Spleen (tissue), 11 donors: Measurements from ENCODE around the gene SDK2. TPM values are rescaled to one million over a fixed set of nuclear protein-coding genes. Genes with fewer than 3 reads are reported as not detected.

ENCODE experiments used
- DNase-seq: peaks from one replicate; pipeline ENCODE4 v3.0.0-alpha.2; 2020
- H3K27ac ChIP-seq, 8 donors: fragments of 200-600 bp; sonication (generic) in 7 of 8; 1 replicate in 4 of 8; 2 replicates in 4 of 8; pipeline versions ENCODE4 v1.5.0 to v1.8.0; 2016 to 2021; ENCODE audit warnings: inconsistent platforms in 4 of 8, mild to moderate bottlenecking in 4 of 8, moderate library complexity in 1 of 8
- H3K27me3 ChIP-seq, 7 donors: fragments of 200-600 bp; sonication (generic) in 6 of 7; replicated peaks in 1 of 7; 1 replicate in 4 of 7; 2 replicates in 3 of 7; pipeline versions ENCODE4 v1.5.0 to v1.8.0; 2016 to 2021; ENCODE audit warnings: inconsistent platforms in 3 of 7, mild to moderate bottlenecking in 1 of 7
- H3K36me3 ChIP-seq, 6 donors: fragments of 200-600 bp; sonication (generic) in 5 of 6; 1 replicate in 4 of 6; 2 replicates in 2 of 6; pipeline versions ENCODE4 v1.5.0 to v1.8.0; 2016 to 2021; ENCODE audit warnings: inconsistent platforms in 2 of 6
- H3K4me1 ChIP-seq, 6 donors: fragments of 200-600 bp; sonication (generic) in 5 of 6; 1 replicate in 3 of 6; 2 replicates in 3 of 6; pipeline versions ENCODE4 v1.5.0 to v1.8.0; 2016 to 2021; ENCODE audit warnings: inconsistent platforms in 3 of 6
- H3K4me3 ChIP-seq, 8 donors: fragments of 200-600 bp; sonication (generic) in 7 of 8; 1 replicate in 4 of 8; 2 replicates in 4 of 8; pipeline versions ENCODE4 v1.5.0 to v1.8.0; 2016 to 2021; ENCODE audit warnings: inconsistent platforms in 4 of 8, mild to moderate bottlenecking in 4 of 8, moderate library complexity in 2 of 8
- H3K9me3 ChIP-seq, 8 donors: fragments of 200-600 bp; sonication (generic) in 7 of 8; 1 replicate in 4 of 8; 2 replicates in 4 of 8; pipeline versions ENCODE4 v1.5.0 to v1.8.0; 2016 to 2021; ENCODE audit warnings: inconsistent platforms in 4 of 8
- POLR2A ChIP-seq, 3 donors: fragments of 450-650 bp; IDR thresholded peaks; one replicate each; pipeline ENCODE4 v1.5.1; 2017; ENCODE audit warnings: antibody characterized with exemption in 3 of 3, mild to moderate bottlenecking in 1 of 3
- POLR2AphosphoS5 ChIP-seq, 3 donors: sonication (generic); formaldehyde crosslinking; IDR thresholded peaks; one replicate each; pipeline ENCODE4 v1.5.1; 2017; ENCODE audit warnings: antibody characterized with exemption in 3 of 3
- WGBS, 5 donors: extraction: QIAGEN DNeasy Blood & Tissue Kit in 3 of 5; methylation state at CpG; one replicate each; pipeline versions ENCODE4 v1.1.5 to v1.1.7; 2013 to 2018; 5-methylcytosine and 5-hydroxymethylcytosine counted together
- intact Hi-C: fragments of 100-400 bp; cut with DNase I; formaldehyde crosslinking; loops from one replicate; pipeline ENCODE4 v1.15.0; 2023; ENCODE audit warnings: low total_unique reads
- polyA plus RNA-seq, 3 donors: library from polyadenylated mRNA; stranded (reverse); fragments of 200-250 nt; gene quantifications; one replicate each; pipeline ENCODE4 v1.2.1, GENCODE V29; 2013
- total RNA-seq, 7 donors: library from RNA; depleted of rRNA in 3 of 7; stranded (reverse); fragments of >200 nt in 3 of 7; fragmentation: NEBNext Ultra II Directional in 4 of 7; extraction: Animal tissue kit (Norgen Biotek cat#: 25700) in 4 of 7; gene quantifications; one replicate each; pipeline versions ENCODE4 v1.1.0 to v1.2.1, GENCODE V29; 2016 to 2021
- TF ChIP-seq, protein P1 (sequence below), 11 experiments: fragments of 200-600 bp in 7 of 11; fragments of 450-650 bp in 4 of 11; sonication (generic) in 4 of 11; IDR thresholded peaks in 8 of 11; conservative IDR thresholded peaks in 3 of 11; 1 replicate in 7 of 11; 2 replicates in 4 of 11; pipeline versions ENCODE4 v1.4.0 to v1.8.0; 2016 to 2021; ENCODE audit warnings: antibody characterized with exemption in 11 of 11, inconsistent platforms in 4 of 11, mild to moderate bottlenecking in 1 of 11
- donor health status: healthy with polysubstance abuse.
- donor health status: DM: no; HTN: no; CAD: no; lungs with moderate emphysema.
- donor health status: DM: no; HTN: no; CAD: no.
- donor health status: Bipolar disorder and iron deficiency.
- donor health status: healthy.
- donor health status: DM: no; HTN: no; CAD: no.
- donor health status: DM: yes; HTN: yes; CAD: no.

The SDK2 gene
- total and polyA plus RNA-seq, 10 donors = 0.86 to 16.5 (median 9.7) TPM

DNA sequence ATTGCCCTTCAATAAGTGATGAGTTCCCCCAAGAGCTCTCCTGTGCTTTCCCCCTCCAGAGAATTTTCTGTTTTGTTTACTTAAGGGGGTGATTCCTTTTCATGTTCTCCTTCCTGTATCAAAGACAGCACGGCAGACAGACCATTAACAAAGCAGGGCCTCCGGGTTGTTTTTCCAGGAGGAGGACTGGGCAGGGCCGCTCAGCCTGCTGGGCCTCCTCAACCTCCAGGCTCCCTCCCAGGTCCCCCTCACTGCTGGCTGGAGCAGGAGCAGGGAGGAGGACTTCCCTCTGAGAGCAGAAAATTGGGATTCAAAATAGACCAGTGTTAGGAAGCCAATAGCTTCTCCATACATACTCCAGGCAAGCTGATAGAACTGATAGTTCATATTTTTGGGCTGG lies 20.4 kb downstream of the SDK2 start:
- Histone ChIP-seq H3K4me1 (peaks cover 0 to 14% (median 0%) of the 10 kb centered on the region in 6 donors), H3K4me3 (no peak overlapping the region), H3K27ac (no peak overlapping the region), H3K9me3 (peaks cover 0 to 10% (median 3%) of the 10 kb centered on the region in 8 donors), H3K27me3 (no peaks in the 10 kb centered on the region), H3K36me3 (no peaks in the 10 kb centered on the region)
- DNase-seq = no peak
- intact Hi-C loops = no loop called here
- TF ChIP-seq, protein P1, sequence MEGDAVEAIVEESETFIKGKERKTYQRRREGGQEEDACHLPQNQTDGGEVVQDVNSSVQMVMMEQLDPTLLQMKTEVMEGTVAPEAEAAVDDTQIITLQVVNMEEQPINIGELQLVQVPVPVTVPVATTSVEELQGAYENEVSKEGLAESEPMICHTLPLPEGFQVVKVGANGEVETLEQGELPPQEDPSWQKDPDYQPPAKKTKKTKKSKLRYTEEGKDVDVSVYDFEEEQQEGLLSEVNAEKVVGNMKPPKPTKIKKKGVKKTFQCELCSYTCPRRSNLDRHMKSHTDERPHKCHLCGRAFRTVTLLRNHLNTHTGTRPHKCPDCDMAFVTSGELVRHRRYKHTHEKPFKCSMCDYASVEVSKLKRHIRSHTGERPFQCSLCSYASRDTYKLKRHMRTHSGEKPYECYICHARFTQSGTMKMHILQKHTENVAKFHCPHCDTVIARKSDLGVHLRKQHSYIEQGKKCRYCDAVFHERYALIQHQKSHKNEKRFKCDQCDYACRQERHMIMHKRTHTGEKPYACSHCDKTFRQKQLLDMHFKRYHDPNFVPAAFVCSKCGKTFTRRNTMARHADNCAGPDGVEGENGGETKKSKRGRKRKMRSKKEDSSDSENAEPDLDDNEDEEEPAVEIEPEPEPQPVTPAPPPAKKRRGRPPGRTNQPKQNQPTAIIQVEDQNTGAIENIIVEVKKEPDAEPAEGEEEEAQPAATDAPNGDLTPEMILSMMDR (IDR thresholded peaks at IDR 0.05 in 8 of 11, conservative IDR thresholded peaks at IDR 0.05 in 3 of 11) = no peak
- TF ChIP-seq POLR2AphosphoS5 (IDR thresholded peaks at IDR 0.05) = no peak
- TF ChIP-seq POLR2A (IDR thresholded peaks at IDR 0.05) = no peak
- 61 to 80% (median 70%) methylated on average over 3 of the region's 3 CpGs for WGBS, 5 donors

DNA sequence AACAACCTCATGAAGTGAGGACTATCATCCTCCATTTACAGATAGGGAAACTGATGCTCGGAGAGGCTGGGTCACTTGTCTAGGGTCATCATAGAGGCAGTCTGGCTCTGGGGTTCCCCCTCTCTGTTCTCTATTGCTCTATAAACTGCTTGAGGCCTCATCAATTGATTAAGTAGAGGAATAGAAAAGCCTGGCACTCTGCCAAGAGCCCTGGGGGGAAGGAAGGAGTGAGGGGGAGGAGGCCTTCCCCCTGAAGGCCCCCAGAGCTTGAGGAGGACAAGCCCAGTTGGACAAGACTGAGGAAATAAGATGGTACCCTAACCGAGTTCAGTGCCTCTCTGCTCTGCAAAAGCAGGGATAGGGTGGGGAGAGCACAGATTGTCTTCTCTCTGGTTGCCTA lies 21.0 kb downstream of the SDK2 start:
- Histone ChIP-seq H3K27ac (no peak overlapping the region), H3K27me3 (no peaks in the 10 kb centered on the region), H3K36me3 (no peaks in the 10 kb centered on the region), H3K4me3 (no peak overlapping the region), H3K4me1 (peaks cover 0 to 14% (median 0%) of the 10 kb centered on the region in 6 donors), H3K9me3 (peaks cover 0 to 13% (median 3%) of the 10 kb centered on the region in 8 donors)
- 81 to 91% (median 81%) methylated on average over 2 of the region's 2 CpGs for WGBS, 5 donors
- intact Hi-C loops = no loop called here
- DNase-seq = no peak
- no peak for TF ChIP-seq POLR2A (IDR thresholded peaks at IDR 0.05)
- TF ChIP-seq, protein P1 (IDR thresholded peaks at IDR 0.05 in 8 of 11, conservative IDR thresholded peaks at IDR 0.05 in 3 of 11) = no peak
- no peak for TF ChIP-seq POLR2AphosphoS5 (IDR thresholded peaks at IDR 0.05)

DNA sequence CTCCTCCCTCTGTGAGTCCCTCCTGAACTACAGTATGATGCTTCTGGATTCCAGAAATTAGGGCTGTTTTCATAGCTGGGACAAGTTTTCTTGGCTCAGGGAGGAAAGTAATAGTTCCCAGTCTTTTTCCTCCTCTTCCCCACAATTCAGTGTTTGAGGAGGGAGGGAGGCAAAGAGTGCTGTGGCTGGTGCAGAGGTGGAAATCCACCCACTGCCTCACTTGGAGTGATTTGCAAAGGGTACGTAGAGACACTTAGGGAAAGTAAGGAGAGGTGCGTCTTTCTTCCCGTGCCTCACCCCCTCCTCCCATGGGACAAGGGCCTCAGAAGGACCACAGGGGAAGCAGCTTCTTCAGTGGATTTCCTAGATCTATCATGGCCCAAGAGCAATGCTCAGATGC lies 21.9 kb downstream of the SDK2 start:
- intact Hi-C loops = no loop called here
- WGBS, 5 donors = 84 to 97% (median 90%) methylated on average over 3 of the region's 3 CpGs

DNA sequence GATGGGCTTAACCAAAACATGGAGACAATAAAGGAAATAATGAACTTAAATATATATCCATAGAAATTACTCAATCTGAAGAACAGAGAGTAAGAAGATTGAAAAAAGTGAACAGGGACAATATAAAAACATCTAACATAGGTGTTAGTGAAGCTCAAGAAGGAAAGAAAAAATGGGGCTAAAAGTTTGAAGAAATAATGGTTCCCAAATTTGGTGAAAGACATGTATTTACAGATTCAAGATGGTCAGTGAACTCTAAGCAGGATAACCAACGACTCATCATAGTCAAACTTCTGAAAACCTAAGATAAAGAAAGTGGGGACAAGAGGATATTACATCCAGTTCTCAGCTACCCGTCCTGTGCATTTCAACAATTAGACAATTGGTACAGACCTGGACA lies 22.6 kb downstream of the SDK2 start:
- intact Hi-C loops = no loop called here
- DNase-seq = no peak
- H3K9me3 ChIP-seq = peaks cover 0 to 13% (median 3%) of the 10 kb centered on the region in 8 donors
- TF ChIP-seq, protein P1 (IDR thresholded peaks at IDR 0.05 in 8 of 11, conservative IDR thresholded peaks at IDR 0.05 in 3 of 11) = no peak
- TF ChIP-seq POLR2AphosphoS5 (IDR thresholded peaks at IDR 0.05) (no peak), POLR2A (IDR thresholded peaks at IDR 0.05) (no peak)
- 76 to 89% (median 86%) methylated on average over 2 of the region's 2 CpGs for WGBS, 5 donors
- no peaks in the 10 kb centered on the region for H3K36me3 ChIP-seq
- no peak overlapping the region for H3K4me3 ChIP-seq
- H3K27me3 ChIP-seq = no peaks in the 10 kb centered on the region
- no peak overlapping the region for H3K27ac ChIP-seq
- peaks cover 0 to 14% (median 0%) of the 10 kb centered on the region in 6 donors for H3K4me1 ChIP-seq

More for the DNA sequence above, 21.9 kb downstream of the SDK2 start:
- Histone ChIP-seq H3K9me3 (peaks cover 0 to 13% (median 3%) of the 10 kb centered on the region in 8 donors), H3K27me3 (no peaks in the 10 kb centered on the region), H3K36me3 (no peaks in the 10 kb centered on the region), H3K27ac (no peak overlapping the region), H3K4me3 (no peak overlapping the region), H3K4me1 (peaks cover 0 to 14% (median 0%) of the 10 kb centered on the region in 6 donors)
- DNase-seq = no peak
- TF ChIP-seq POLR2A (IDR thresholded peaks at IDR 0.05) (no peak), POLR2AphosphoS5 (IDR thresholded peaks at IDR 0.05) (no peak)
- TF ChIP-seq, protein P1 (IDR thresholded peaks at IDR 0.05 in 8 of 11, conservative IDR thresholded peaks at IDR 0.05 in 3 of 11) = no peak
